Keratinocyte (primary cell): Measurements from ENCODE around the gene SLC2A4. TPM values are rescaled to one million over a fixed set of nuclear protein-coding genes. Genes with fewer than 3 reads are reported as not detected.

ENCODE experiments used
- DNase-seq: peaks from one replicate; pipeline ENCODE4 v3.0.0-alpha.2; 2011; ENCODE audit warnings: low read depth, missing footprints, low spot score
- FAIRE-seq: peaks from 2 replicates; lab custom pipeline; 2011; peaks lifted over from hg19 to GRCh38; lab: Jason Lieb, UNC
- H2AFZ ChIP-seq: 2 replicates; pipeline ENCODE4 v1.6.0; 2012; ENCODE audit warnings: low read length, control low read depth, inconsistent platforms; ENCODE audit not compliant: control insufficient read depth
- H3K27ac ChIP-seq: 2 replicates; pipeline ENCODE4 v1.5.1; 2011; ENCODE audit warnings: low read length; ENCODE audit not compliant: control insufficient read depth, insufficient read depth
- H3K27me3 ChIP-seq: 3 replicates; pipeline ENCODE4 v1.6.0; 2011; ENCODE audit warnings: low read length; ENCODE audit not compliant: control insufficient read depth, insufficient read depth; ENCODE audit errors: extremely low read depth
- H3K36me3 ChIP-seq, 2 experiments: 2 replicates in 1 of 2; 3 replicates in 1 of 2; pipeline ENCODE4 v1.5.1; 2011; ENCODE audit warnings: low read length in 2 of 2, mild to moderate bottlenecking in 1 of 2; ENCODE audit not compliant: control insufficient read depth in 2 of 2, insufficient read depth in 2 of 2; ENCODE audit errors: extremely low read depth in 1 of 2
- H3K4me1 ChIP-seq: 3 replicates; pipeline ENCODE4 v1.5.1; 2011; ENCODE audit warnings: low read length; ENCODE audit not compliant: control insufficient read depth, insufficient read depth; ENCODE audit errors: extremely low read depth
- H3K4me2 ChIP-seq: 3 replicates; pipeline ENCODE4 v1.6.0; 2011; ENCODE audit warnings: low read depth, low read length; ENCODE audit not compliant: control insufficient read depth, insufficient read depth; ENCODE audit errors: extremely low read depth
- H3K4me3 ChIP-seq, 3 experiments: fragments of 200-600 bp in 1 of 3; sonication (generic) in 1 of 3; 2 replicates in 2 of 3; 3 replicates in 1 of 3; pipeline ENCODE4 v1.5.1; 2011 to 2016; ENCODE audit warnings: low read length in 3 of 3, mild to moderate bottlenecking in 3 of 3, control low read depth in 2 of 3, inconsistent platforms in 1 of 3, low read depth in 1 of 3, mixed read lengths in 1 of 3, mixed run types in 1 of 3, moderate library complexity in 1 of 3; ENCODE audit not compliant: control insufficient read depth in 2 of 3, insufficient read depth in 2 of 3; ENCODE audit errors: extremely low read depth in 1 of 3
- H3K79me2 ChIP-seq: 2 replicates; pipeline ENCODE4 v1.6.0; 2012; ENCODE audit warnings: low read length; ENCODE audit not compliant: control insufficient read depth, insufficient read depth
- H3K9ac ChIP-seq: 3 replicates; pipeline ENCODE4 v1.6.0; 2011; ENCODE audit warnings: low read length; ENCODE audit not compliant: control insufficient read depth, insufficient read depth; ENCODE audit errors: extremely low read depth
- H3K9me1 ChIP-seq: 3 replicates; pipeline ENCODE4 v1.6.0; 2011; ENCODE audit warnings: low read length; ENCODE audit not compliant: control insufficient read depth, insufficient read depth; ENCODE audit errors: extremely low read depth
- H3K9me3 ChIP-seq: 2 replicates; pipeline ENCODE4 v1.5.1; 2012; ENCODE audit warnings: low read depth, low read length; ENCODE audit not compliant: control insufficient read depth
- H4K20me1 ChIP-seq: 3 replicates; pipeline ENCODE4 v1.6.0; 2011; ENCODE audit warnings: low read length; ENCODE audit not compliant: control insufficient read depth, insufficient read depth; ENCODE audit errors: extremely low read depth
- EZH2 ChIP-seq: IDR thresholded peaks from one replicate; pipeline ENCODE4 v1.6.1; 2012; ENCODE audit warnings: inconsistent platforms, mild to moderate bottlenecking, low read length, moderate library complexity
- dilution Hi-C: fragments of 300-500 bp; cut with MboI; formaldehyde crosslinking; loops from one replicate; pipeline ENCODE4 v1.7.0; 2020; ENCODE audit warnings: low sequenced_read_pairs; ENCODE audit not compliant: extremely low pct_ligation_motif_present
- polyA plus RNA-seq, 5 experiments: library from polyadenylated mRNA; depleted of rRNA in 3 of 5; stranded (reverse) in 3 of 5; stranded (forward) in 1 of 5; unstranded in 1 of 5; fragments of >200 nt; gene quantifications; 1 replicate in 1 of 5; 2 replicates in 3 of 5; 3 replicates in 1 of 5; pipeline versions ENCODE4 v1.2.1 to v1.2.3, GENCODE V29; 2011 to 2012; ENCODE audit warnings: missing spikeins in 2 of 5, low read depth in 1 of 5, low replicate concordance in 1 of 5
- TF ChIP-seq, protein P1 (sequence below), 3 experiments: IDR thresholded peaks in 1 of 3; conservative IDR thresholded peaks in 1 of 3; optimal IDR thresholded peaks in 1 of 3; 2 replicates in 2 of 3; 3 replicates in 1 of 3; pipeline versions ENCODE3 to v1.5.1; 2011; ENCODE audit warnings: low read length in 3 of 3, mild to moderate bottlenecking in 3 of 3, moderate library complexity in 2 of 3, control low read depth in 1 of 3, inconsistent platforms in 1 of 3; ENCODE audit not compliant: insufficient read depth in 2 of 3; ENCODE audit errors: extremely low read depth in 1 of 3

Gene SLC2A4
- polyA plus RNA-seq, 1 donor (not counting 4 experiments of a cell fraction or from before 2014, with no cell fraction given) = not detected

DNA sequence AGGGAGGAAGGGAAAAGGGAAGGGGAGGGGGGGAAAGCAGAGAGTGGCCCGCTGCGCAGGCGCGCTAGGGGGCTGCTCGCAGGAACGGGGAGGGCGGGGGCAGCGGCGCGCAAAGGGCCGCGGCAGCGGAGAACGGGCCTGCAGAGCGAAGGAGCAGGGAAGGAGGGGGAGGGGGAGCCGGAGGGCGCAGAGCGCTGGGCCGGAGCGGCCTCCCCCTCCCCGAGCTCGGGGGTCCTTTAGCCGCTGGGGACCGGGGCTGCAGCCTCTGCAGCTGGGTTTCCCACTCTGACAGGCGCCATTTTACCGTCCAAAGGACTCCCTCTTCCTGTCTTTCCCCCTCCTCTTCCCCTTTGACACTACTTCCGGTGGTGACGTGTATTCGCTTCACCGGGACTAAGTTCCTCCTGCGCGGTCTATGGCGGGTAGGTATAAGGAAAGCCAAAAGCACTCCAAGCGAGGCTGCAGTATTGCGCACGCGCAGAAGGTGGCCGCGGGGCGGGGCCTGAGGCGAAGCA lies 29.8 kb upstream of the SLC2A4 start, which contains the start of gene CTDNEP1:
CTDNEP1 (minus strand) TSS at position 74 of the 515 bp plus-strand sequence. CDS start 438 bp downstream, outside the sequence.
- Histone ChIP-seq H3K36me3 (peaks cover 11 to 24% of the 10 kb centered on the region in 2 experiments), H3K27ac (peak within 1 kb of the TSS; percentile 99), H4K20me1 (no peaks in the 10 kb centered on the region), H3K79me2 (peaks cover 60% of the 10 kb centered on the region), H3K4me2 (peak within 1 kb of the TSS; percentile 98), H3K9me3 (no peaks in the 10 kb centered on the region), H2AFZ (peak within 1 kb of the TSS; percentile 96), H3K4me1 (peaks cover 18% of the 10 kb centered on the region), H3K4me3 (peak within 1 kb of the TSS; percentile 80 to 95 (median 92)), H3K9ac (peak within 1 kb of the TSS; percentile 94), H3K9me1 (no peaks in the 10 kb centered on the region), H3K27me3 (no peaks in the 10 kb centered on the region)
- TF ChIP-seq, protein P1, sequence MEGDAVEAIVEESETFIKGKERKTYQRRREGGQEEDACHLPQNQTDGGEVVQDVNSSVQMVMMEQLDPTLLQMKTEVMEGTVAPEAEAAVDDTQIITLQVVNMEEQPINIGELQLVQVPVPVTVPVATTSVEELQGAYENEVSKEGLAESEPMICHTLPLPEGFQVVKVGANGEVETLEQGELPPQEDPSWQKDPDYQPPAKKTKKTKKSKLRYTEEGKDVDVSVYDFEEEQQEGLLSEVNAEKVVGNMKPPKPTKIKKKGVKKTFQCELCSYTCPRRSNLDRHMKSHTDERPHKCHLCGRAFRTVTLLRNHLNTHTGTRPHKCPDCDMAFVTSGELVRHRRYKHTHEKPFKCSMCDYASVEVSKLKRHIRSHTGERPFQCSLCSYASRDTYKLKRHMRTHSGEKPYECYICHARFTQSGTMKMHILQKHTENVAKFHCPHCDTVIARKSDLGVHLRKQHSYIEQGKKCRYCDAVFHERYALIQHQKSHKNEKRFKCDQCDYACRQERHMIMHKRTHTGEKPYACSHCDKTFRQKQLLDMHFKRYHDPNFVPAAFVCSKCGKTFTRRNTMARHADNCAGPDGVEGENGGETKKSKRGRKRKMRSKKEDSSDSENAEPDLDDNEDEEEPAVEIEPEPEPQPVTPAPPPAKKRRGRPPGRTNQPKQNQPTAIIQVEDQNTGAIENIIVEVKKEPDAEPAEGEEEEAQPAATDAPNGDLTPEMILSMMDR (optimal IDR thresholded peaks at IDR 0.05 in 1 of 3, IDR thresholded peaks at IDR 0.05 in 1 of 3, conservative IDR thresholded peaks at IDR 0.05 in 1 of 3; ENCODE audit: extremely low read depth in 1 of 3, insufficient read depth in 2 of 3, low read length in 3 of 3) = no peak
- no peak for TF ChIP-seq EZH2
- DNase-seq (peak; percentile 99), FAIRE-seq (peak; percentile 92)
- dilution Hi-C loops = no loop called here

DNA sequence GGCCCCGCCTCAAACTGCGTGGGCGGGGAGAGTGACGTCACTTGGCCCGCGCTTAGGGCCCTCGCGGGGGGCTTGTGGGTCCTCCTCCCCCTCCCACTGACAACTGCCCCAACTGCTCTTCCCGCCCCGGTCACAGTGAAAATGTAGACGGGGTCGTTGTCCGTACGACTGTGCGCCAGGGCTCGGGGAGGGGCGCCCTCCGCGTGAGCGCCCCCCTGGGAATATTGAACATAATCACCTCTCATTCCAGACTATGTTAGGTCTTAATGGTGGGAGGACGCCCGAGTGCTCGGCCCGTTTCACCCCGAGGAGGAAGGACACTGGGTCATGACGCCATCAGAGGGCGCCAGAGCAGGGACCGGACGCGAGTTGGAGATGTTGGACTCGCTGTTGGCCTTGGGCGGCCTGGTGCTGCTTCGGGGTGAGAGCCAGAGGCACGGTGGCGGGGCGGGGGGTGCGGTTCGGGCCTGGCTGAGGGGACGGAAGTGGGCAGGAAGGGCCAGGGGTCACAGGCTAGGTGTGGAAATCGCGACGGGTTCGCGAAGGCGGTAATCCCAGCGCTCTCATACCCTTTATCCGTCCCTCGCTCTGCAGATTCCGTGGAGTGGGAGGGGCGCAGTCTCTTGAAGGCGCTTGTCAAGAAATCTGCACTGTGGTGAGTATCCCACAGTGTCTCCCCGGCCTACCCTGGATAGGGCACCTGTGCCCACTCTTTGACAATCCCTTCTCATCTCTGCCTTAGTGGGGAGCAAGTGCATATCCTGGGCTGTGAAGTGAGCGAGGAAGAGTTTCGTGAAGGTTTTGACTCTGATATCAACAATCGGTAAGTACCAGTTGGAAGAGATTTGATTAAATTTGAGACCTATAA lies 29.1 kb upstream of the SLC2A4 start, which contains the start of gene ELP5:
ELP5 (plus strand) TSS at position 40 of the 868 bp plus-strand sequence; CDS start at position 376, 336 bp downstream.
- TF ChIP-seq, protein P1 (optimal IDR thresholded peaks at IDR 0.05 in 1 of 3, IDR thresholded peaks at IDR 0.05 in 1 of 3, conservative IDR thresholded peaks at IDR 0.05 in 1 of 3; ENCODE audit: extremely low read depth in 1 of 3, insufficient read depth in 2 of 3, low read length in 3 of 3) = peak in 2 of 3 experiments; percentile 20 to 70
- no peak for TF ChIP-seq EZH2
- peak within 1 kb of the TSS; percentile 94 for H3K9ac ChIP-seq
- H3K9me3 ChIP-seq = no peaks in the 10 kb centered on the region

More for the DNA sequence above, 29.1 kb upstream of the SLC2A4 start, which contains the start of gene ELP5:
- DNase-seq = no peak
- H3K4me3 ChIP-seq = peak within 1 kb of the TSS; percentile 80 to 95 (median 92)
- peaks cover 18% of the 10 kb centered on the region for H3K4me1 ChIP-seq
- FAIRE-seq = peak; percentile 60
- peak within 1 kb of the TSS; percentile 98 for H3K4me2 ChIP-seq
- no peaks in the 10 kb centered on the region for H4K20me1 ChIP-seq
- H3K27ac ChIP-seq = peak within 1 kb of the TSS; percentile 99
- no peaks in the 10 kb centered on the region for H3K9me1 ChIP-seq
- peak within 1 kb of the TSS; percentile 96 for H2AFZ ChIP-seq
- H3K79me2 ChIP-seq = peaks cover 54% of the 10 kb centered on the region
- dilution Hi-C loops = no loop called here
- peaks cover 9 to 26% of the 10 kb centered on the region in 2 experiments for H3K36me3 ChIP-seq
- no peaks in the 10 kb centered on the region for H3K27me3 ChIP-seq
